Measurements from ENCODE around the gene TBC1D2B.

TBC1D2B gene

GRCh38 chr15:78010067-78010466, 67.4 kb downstream of the TBC1D2B start:
- no CpG with 5 or more reads among the region's 4 CpGs for WGBS, 2 donors (ENCODE audit: extremely low coverage in 2 of 2, insufficient read length in 2 of 2, insufficient replicate concordance in 1 of 2)
- Histone ChIP-seq H3K23ac (ENCODE audit: low read depth, low read length, poor library complexity) (no peak overlapping the region), H3K27me3 (ENCODE audit: control insufficient read depth in 3 of 3, insufficient read depth in 3 of 3, low read depth in 1 of 3, low read length in 3 of 3) (no peaks in the 10 kb centered on the region), H3K36me3 (replicated peaks in 1 of 2; ENCODE audit: control insufficient read depth in 2 of 2, insufficient read depth in 2 of 2, low read length in 2 of 2) (peaks cover 9 to 15% of the 10 kb centered on the region in 2 donors), H4K8ac (ENCODE audit: low read depth, low read length) (no peak overlapping the region), H2BK12ac (ENCODE audit: low read length) (no peak overlapping the region), H2AFZ (ENCODE audit: low read length) (no peak overlapping the region), H3K14ac (ENCODE audit: low read length) (no peak overlapping the region), H2AK5ac (ENCODE audit: low read depth, low read length) (no peak overlapping the region), H3K4me3 (ENCODE audit: low read length in 2 of 2) (no peak overlapping the region), H3K27ac (replicated peaks; ENCODE audit: low read length) (no peak overlapping the region), H2BK120ac (ENCODE audit: low read depth, low read length) (no peak overlapping the region), H3K18ac (ENCODE audit: low read length) (no peak overlapping the region), H4K91ac (ENCODE audit: low read depth, low read length, poor library complexity) (no peak overlapping the region), H3K4ac (ENCODE audit: low read length) (no peak overlapping the region), H3K4me1 (ENCODE audit: control insufficient read depth in 2 of 2, insufficient read depth in 1 of 2, low read depth in 1 of 2, low read length in 2 of 2) (peaks cover 0 to 2% of the 10 kb centered on the region in 2 donors), H3K9ac (ENCODE audit: low read depth, low read length, poor library complexity) (no peak overlapping the region), H3K4me2 (ENCODE audit: insufficient read depth, low read length, poor library complexity, severe bottlenecking) (no peak overlapping the region), H2BK5ac (ENCODE audit: low read length) (no peak overlapping the region), H3K79me1 (ENCODE audit: low read depth, low read length) (peaks cover 2% of the 10 kb centered on the region), H3K9me3 (replicated peaks in 1 of 2; ENCODE audit: control insufficient read depth in 2 of 2, insufficient read depth in 1 of 2, low read depth in 1 of 2, low read length in 2 of 2) (no peaks in the 10 kb centered on the region), H2BK15ac (ENCODE audit: low read length) (no peak overlapping the region)
- DNase-seq (ENCODE audit: low spot score) = no peak

DNA sequence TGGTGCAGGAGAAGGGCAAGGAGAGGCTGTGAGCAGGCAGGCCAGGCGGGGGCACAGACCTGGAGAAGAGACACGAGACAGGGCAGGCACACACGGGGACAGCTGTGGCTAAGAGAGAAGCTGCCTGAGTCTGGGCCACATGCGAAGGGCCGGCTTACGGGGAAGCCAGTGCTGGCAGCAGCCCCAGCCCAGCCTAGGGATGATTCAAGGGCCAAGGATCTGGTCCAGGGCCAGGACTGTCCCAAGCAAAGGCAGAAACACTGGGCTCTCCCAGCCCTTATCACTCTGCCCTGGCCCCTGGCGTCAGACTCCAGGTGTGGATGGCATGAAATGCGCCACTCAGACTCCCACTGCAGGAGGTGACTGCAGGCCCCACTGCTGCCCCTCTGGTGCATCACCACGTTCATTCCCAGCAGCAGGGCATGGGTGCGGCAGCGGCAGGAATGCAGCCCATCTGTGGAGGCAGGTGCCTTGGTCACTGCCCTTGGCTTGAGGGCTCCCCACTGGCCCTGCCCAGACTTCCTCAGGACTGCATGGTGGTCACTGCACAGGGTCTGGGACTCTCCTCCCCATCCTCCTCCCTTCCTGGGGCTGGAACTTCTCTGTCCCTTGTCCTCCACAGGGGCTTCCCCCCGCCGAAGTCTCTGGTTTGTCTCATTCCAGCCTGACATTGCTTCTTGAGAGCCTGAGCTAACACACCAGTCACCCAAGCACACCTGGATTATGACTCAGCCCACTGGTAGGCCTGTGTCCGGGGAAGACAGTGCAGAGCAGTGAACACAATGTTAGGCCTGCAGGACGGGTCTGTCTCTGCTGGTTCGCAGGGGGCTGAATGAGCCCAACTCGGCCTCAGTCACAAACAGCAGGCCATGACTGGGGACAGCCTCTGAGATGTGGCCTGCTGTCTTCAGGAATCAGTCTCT, 69.3 kb downstream of the TBC1D2B start:
- H2BK12ac ChIP-seq (ENCODE audit: low read length) = no peak overlapping the region
- H3K4me2 ChIP-seq (ENCODE audit: insufficient read depth, low read length, poor library complexity, severe bottlenecking) = no peak overlapping the region
- H2BK15ac ChIP-seq (ENCODE audit: low read length) = no peak overlapping the region
- H3K4me3 ChIP-seq (ENCODE audit: low read length in 2 of 2) = no peak overlapping the region
- DNase-seq (ENCODE audit: low spot score) = no peak
- peaks cover 2% of the 10 kb centered on the region for H3K79me1 ChIP-seq (ENCODE audit: low read depth, low read length)
- H3K4me1 ChIP-seq (ENCODE audit: control insufficient read depth in 2 of 2, insufficient read depth in 1 of 2, low read depth in 1 of 2, low read length in 2 of 2) = peaks cover 2 to 9% of the 10 kb centered on the region in 2 donors
- WGBS, 2 donors (ENCODE audit: extremely low coverage in 2 of 2, insufficient read length in 2 of 2, insufficient replicate concordance in 1 of 2) = no CpG with 5 or more reads among the region's 17 CpGs
- H3K9ac ChIP-seq (ENCODE audit: low read depth, low read length, poor library complexity) = peak overlapping the region; percentile 63
- no peak overlapping the region for H4K91ac ChIP-seq (ENCODE audit: low read depth, low read length, poor library complexity)
- H2BK120ac ChIP-seq (ENCODE audit: low read depth, low read length) = no peak overlapping the region
- peaks cover 9 to 18% of the 10 kb centered on the region in 2 donors for H3K36me3 ChIP-seq (replicated peaks in 1 of 2; ENCODE audit: control insufficient read depth in 2 of 2, insufficient read depth in 2 of 2, low read length in 2 of 2)
- H2AFZ ChIP-seq (ENCODE audit: low read length) = no peak overlapping the region
- H3K27ac ChIP-seq (replicated peaks; ENCODE audit: low read length) = no peak overlapping the region
- peak overlapping the region; percentile 69 for H3K23ac ChIP-seq (ENCODE audit: low read depth, low read length, poor library complexity)
- no peaks in the 10 kb centered on the region for H3K27me3 ChIP-seq (ENCODE audit: control insufficient read depth in 3 of 3, insufficient read depth in 3 of 3, low read depth in 1 of 3, low read length in 3 of 3)
- H3K18ac ChIP-seq (ENCODE audit: low read length) = no peak overlapping the region
- H3K9me3 ChIP-seq (replicated peaks in 1 of 2; ENCODE audit: control insufficient read depth in 2 of 2, insufficient read depth in 1 of 2, low read depth in 1 of 2, low read length in 2 of 2) = no peaks in the 10 kb centered on the region
- H2BK5ac ChIP-seq (ENCODE audit: low read length) = no peak overlapping the region
- no peak overlapping the region for H4K8ac ChIP-seq (ENCODE audit: low read depth, low read length)
- no peak overlapping the region for H2AK5ac ChIP-seq (ENCODE audit: low read depth, low read length)
- no peak overlapping the region for H3K4ac ChIP-seq (ENCODE audit: low read length)
- peak overlapping the region; percentile 83 for H3K14ac ChIP-seq (ENCODE audit: low read length)

DNA sequence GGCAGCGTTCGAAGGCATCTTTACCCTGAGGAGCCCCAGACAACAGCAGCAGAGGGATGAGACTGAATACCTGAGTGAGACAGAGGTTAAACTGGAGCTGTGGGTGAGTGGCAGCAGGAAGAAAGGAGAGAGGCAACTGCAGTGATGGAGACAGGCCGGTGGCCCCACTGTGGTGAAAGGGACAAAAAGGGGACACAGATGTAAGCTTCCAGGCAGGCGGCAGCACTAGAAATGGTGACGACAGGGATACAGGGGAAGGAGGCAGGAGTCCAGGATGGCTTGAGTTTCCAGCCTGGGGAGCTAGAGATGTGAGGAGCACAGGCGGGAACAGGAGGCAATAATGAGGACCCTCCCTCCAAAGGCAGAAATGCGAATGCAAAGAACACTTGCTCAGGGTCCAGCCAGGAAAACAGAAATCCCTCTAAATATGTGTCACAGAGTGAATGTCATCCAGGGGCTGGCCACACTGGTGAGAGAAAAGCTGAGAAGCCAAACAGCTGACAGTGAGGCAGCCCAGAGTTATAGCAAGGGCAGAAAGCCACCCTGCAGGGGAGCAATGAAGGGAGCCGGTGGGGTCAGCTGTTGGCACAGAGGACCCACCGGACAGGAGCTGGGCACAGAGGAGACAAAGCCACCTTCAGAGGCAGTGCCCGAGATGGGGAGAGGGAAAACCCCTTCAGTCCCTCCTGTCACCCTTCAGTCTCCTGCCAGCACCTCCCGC, 70.1 kb downstream of the TBC1D2B start:
- Histone ChIP-seq H3K9me3 (replicated peaks in 1 of 2; ENCODE audit: control insufficient read depth in 2 of 2, insufficient read depth in 1 of 2, low read depth in 1 of 2, low read length in 2 of 2) (no peaks in the 10 kb centered on the region), H3K27me3 (ENCODE audit: control insufficient read depth in 3 of 3, insufficient read depth in 3 of 3, low read depth in 1 of 3, low read length in 3 of 3) (no peaks in the 10 kb centered on the region), H3K79me1 (ENCODE audit: low read depth, low read length) (peaks cover 2% of the 10 kb centered on the region), H4K91ac (ENCODE audit: low read depth, low read length, poor library complexity) (no peak overlapping the region), H2BK5ac (ENCODE audit: low read length) (no peak overlapping the region), H2BK12ac (ENCODE audit: low read length) (no peak overlapping the region), H3K23ac (ENCODE audit: low read depth, low read length, poor library complexity) (peak overlapping the region; percentile 25), H3K4me2 (ENCODE audit: insufficient read depth, low read length, poor library complexity, severe bottlenecking) (no peak overlapping the region), H2AFZ (ENCODE audit: low read length) (no peak overlapping the region), H3K4me1 (ENCODE audit: control insufficient read depth in 2 of 2, insufficient read depth in 1 of 2, low read depth in 1 of 2, low read length in 2 of 2) (peaks cover 2 to 9% of the 10 kb centered on the region in 2 donors), H3K9ac (ENCODE audit: low read depth, low read length, poor library complexity) (peak overlapping the region; percentile 30), H3K18ac (ENCODE audit: low read length) (peak overlapping the region; percentile 42), H2BK120ac (ENCODE audit: low read depth, low read length) (peak overlapping the region; percentile 5), H2BK15ac (ENCODE audit: low read length) (no peak overlapping the region), H3K36me3 (replicated peaks in 1 of 2; ENCODE audit: control insufficient read depth in 2 of 2, insufficient read depth in 2 of 2, low read length in 2 of 2) (peaks cover 3 to 20% of the 10 kb centered on the region in 2 donors), H3K27ac (replicated peaks; ENCODE audit: low read length) (no peak overlapping the region), H3K14ac (ENCODE audit: low read length) (peak overlapping the region; percentile 44), H4K8ac (ENCODE audit: low read depth, low read length) (no peak overlapping the region), H2AK5ac (ENCODE audit: low read depth, low read length) (no peak overlapping the region), H3K4ac (ENCODE audit: low read length) (no peak overlapping the region), H3K4me3 (ENCODE audit: low read length in 2 of 2) (no peak overlapping the region)
- DNase-seq (ENCODE audit: low spot score) = no peak
- WGBS, 2 donors (ENCODE audit: extremely low coverage in 2 of 2, insufficient read length in 2 of 2, insufficient replicate concordance in 1 of 2) = no CpG with 5 or more reads among the region's 11 CpGs
